ENCODE measurements around the gene NEK5. TPM values are rescaled to one million over a fixed set of nuclear protein-coding genes. Genes with fewer than 3 reads are reported as not detected.
"Not testable (repeated sequence)": the region's sequence is repeated elsewhere in the genome, so short reads cannot be mapped to it uniquely, and the experiment has no call there.

NEK5 gene
- total RNA-seq, 1 donor from 2014 or later = 0.16 TPM

- no peak for ATAC-seq
Observed at GRCh38 chr13:52141299-52141698, 12.4 kb upstream of the NEK5 start.

- no peak for ATAC-seq
Observed at GRCh38 chr13:52137489-52137888, 8.6 kb upstream of the NEK5 start.

- ATAC-seq = no peak
Observed at GRCh38 chr13:52136763-52137162, 7.9 kb upstream of the NEK5 start.

GRCh38 chr13:52130641-52131040 lies 1.8 kb upstream of the NEK5 start:
- no peak for ATAC-seq

- peak; percentile 85 for ATAC-seq
Observed at GRCh38 chr13:52127783-52128702, 830 bp downstream of the NEK5 start.

DNA sequence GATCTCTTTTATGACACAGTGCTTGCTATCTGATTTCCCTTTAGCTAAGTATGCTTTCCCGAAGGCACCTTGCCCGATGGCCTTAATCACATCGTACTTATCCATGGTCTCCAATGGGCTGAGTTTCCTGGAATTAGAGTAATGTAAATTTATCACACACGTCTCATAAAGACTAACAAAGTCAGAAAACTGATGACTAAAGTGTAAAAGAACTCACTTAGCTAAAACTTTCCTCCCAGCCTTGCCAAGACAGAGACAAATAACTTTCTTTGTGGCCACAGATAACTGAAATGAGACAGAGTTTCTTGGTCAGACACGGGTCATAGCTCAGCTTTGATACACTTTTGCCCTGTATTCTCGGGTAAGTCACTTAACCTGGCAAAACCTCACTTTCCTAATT lies 1.5 kb downstream of the NEK5 start:
- no peak for ATAC-seq

- ATAC-seq = no peak
Observed at GRCh38 chr13:52125547-52125946, 3.3 kb downstream of the NEK5 start.

DNA sequence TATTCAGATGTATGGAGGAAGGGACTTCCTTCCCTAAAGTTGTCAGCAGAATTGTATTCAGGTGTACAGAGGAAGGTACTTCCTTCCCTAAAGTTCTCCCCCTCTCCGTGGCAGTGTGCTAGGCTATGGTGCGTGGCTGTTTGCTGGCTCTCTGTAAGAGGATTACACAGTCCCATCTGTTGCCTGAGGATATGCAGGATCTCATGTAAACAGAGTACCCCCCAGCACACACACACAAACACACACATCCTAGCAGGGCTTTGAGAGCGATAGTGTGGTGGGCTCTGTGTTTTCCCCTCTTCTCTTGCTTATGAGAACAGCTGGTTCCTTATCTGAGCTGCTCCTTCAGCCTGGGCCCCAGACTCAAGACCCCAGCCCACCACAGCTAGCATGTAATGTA lies 10.3 kb downstream of the NEK5 start:
- ATAC-seq = no peak

DNA sequence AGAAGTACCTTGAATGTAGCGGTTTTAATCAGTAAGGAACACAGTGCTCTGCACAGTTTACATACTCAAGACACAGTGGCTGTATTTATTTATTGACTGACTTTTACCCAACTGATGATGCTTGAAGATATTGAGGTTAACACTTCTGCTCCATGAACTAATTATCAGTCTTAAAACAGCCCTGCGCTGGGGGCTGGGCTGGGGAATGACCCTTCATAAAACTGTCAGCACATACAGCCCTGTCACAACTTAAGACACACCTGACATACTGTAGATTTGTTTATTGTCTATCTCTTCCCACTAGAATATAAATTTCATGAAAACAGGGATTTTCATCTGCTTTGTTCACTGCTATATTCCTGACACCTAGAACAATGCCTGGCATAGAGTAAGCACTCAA lies 10.8 kb downstream of the NEK5 start:
- ATAC-seq = no peak

- ATAC-seq = no peak
Observed at GRCh38 chr13:52112591-52112990, 16.3 kb downstream of the NEK5 start.

- no peak for ATAC-seq
Observed at GRCh38 chr13:52109116-52109670, 19.7 kb downstream of the NEK5 start.

DNA sequence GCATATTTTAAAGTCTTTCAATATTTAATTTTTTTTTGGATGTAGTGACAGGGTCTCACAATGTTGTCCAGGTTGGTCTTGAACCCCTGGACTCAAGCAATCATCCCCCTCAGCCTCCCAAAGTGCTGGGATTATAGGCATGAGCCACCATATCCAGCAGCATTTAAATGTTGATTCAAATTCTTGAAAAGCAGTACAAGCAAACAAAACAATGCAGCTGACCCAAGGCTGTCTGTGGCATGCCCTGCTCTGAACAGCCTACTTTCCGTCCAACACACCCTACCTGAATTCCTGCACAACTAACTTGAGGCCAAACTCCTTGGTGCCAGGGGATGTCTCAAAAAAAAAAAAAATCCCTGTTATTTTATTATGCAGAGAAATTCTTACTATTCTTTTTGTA lies 23.0 kb downstream of the NEK5 start:
- no peak for ATAC-seq

DNA sequence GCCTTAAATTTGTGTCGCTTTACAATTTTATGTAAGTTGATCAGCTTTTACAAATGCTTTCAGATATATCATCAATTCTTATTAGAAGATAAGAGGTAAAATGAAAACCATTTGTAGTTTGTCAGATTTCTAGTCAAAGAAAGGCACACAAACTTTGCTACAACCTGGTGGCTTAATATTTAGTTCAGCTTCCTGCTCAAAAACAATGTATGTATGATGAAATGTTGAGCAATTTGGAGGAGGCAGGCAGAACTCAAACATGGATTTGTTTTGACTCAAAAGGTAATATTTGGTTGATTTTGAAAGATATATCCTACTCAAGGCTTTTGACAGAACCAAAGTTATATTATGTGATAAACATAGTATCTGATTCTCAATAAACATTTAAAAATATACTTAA lies 24.2 kb downstream of the NEK5 start:
- no peak for ATAC-seq

- no peak for ATAC-seq
Observed at GRCh38 chr13:52103386-52103785, 25.5 kb downstream of the NEK5 start.

GRCh38 chr13:52102423-52102822 lies 26.4 kb downstream of the NEK5 start:
- ATAC-seq = not testable (repeated sequence)

- no peak for ATAC-seq
Observed at GRCh38 chr13:52097197-52097596, 31.7 kb downstream of the NEK5 start.

GRCh38 chr13:52096748-52097147 lies 32.1 kb downstream of the NEK5 start:
- ATAC-seq = no peak

GRCh38 chr13:52096062-52096461 lies 32.8 kb downstream of the NEK5 start:
- no peak for ATAC-seq

DNA sequence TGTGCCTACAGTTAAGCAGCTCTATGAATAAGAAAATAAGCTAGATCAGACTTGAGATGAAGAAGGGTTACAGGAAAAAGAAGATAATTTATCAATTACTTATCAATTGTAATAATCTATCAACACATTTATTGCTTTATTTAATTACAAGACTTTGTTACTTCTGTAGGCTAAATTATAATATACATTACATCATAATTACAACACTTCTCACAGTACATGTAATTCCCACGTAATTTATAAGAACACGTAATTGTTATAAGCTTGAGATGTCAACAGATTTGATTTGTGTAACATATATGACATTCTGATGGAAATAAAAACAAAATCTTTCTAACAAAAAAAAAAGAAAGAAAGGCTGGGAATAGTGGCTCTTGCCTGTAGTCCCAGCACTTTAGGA lies 36.8 kb downstream of the NEK5 start:
- no peak for ATAC-seq

- ATAC-seq = no peak
Observed at GRCh38 chr13:52091473-52091872, 37.4 kb downstream of the NEK5 start.

- no peak for ATAC-seq
Observed at GRCh38 chr13:52085421-52085820, 43.5 kb downstream of the NEK5 start.

DNA sequence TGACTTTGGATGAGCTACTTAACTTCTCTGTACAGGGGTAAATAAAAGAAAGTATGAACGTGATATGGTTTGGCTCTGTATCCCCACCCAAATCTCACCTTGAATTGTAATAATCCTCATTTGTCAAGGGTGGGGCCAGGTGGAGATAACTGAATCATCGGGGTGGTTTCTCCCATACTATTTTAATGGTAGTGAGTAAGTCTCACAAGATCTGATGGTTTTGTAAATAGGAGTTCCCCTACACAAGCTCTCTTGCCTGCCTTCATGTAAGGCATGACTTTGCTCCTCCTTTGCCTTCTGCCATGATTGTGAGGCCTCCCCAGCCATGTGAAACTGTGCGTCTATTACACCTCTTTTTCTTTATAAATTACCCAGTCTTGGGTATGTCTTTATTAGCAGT lies 43.9 kb downstream of the NEK5 start:
- peak; percentile 69 for ATAC-seq

DNA sequence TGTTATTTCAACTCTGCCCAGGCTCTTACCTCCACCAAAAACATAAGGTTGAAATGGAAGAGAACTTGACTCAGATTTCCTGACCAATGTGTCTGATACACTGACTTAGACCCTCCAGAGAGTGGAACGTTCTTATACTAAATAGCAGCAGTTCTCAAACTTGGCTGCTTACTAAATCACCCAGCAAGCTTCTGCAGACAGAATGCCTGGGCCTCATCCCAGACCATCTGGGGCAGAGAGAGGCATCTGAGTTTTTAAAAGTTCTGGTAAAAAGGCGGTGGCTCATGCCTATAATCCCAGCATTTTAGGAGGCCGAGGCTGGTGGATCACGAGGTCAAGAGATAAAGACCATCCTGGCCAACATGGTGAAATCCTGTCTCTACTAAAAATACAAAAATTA lies 46.3 kb downstream of the NEK5 start:
- ATAC-seq = no peak

- not testable (repeated sequence) for ATAC-seq
Observed at GRCh38 chr13:52079891-52080290, 49.0 kb downstream of the NEK5 start.
